SIG-M5 treated with dmso at 0.1 percent for 504 hours (cell line): Measurements from ENCODE around the gene FUT8.
A peak's percentile ranks its signal among the peaks of the same experiment; 100 is the strongest.

Source experiments
- DNase-seq: peaks from one replicate; lab custom pipeline; 2025; ENCODE audit not compliant: unreplicated experiment; lab: John Stamatoyannopoulos, UW

Gene FUT8

GRCh38 chr14:65770681-65771080 is 358.2 kb downstream of the FUT8 start:
- no peak for DNase-seq

GRCh38 chr14:65771271-65771670 is 358.7 kb downstream of the FUT8 start:
- DNase-seq, result no peak

- no peak for DNase-seq
Measured at GRCh38 chr14:65772466-65772865, 359.9 kb downstream of the FUT8 start.

- peak; percentile 47 for DNase-seq
Measured at GRCh38 chr14:65772921-65773574, 360.5 kb downstream of the FUT8 start.

- no peak for DNase-seq
Measured at GRCh38 chr14:65774041-65774440, 361.5 kb downstream of the FUT8 start.

GRCh38 chr14:65776193-65776852 is 363.8 kb downstream of the FUT8 start:
- DNase-seq, result no peak

GRCh38 chr14:65780566-65780965 is 368.0 kb downstream of the FUT8 start:
- DNase-seq, result no peak

GRCh38 chr14:65783101-65783500 is 370.6 kb downstream of the FUT8 start:
- DNase-seq, result no peak

- no peak for DNase-seq
Measured at GRCh38 chr14:65783576-65783975, 371.0 kb downstream of the FUT8 start.

GRCh38 chr14:65784574-65784973 is 372.0 kb downstream of the FUT8 start:
- DNase-seq, result no peak

- no peak for DNase-seq
Measured at GRCh38 chr14:65787461-65787860, 374.9 kb downstream of the FUT8 start.

GRCh38 chr14:65788876-65789275 is 376.3 kb downstream of the FUT8 start:
- DNase-seq, result no peak

GRCh38 chr14:65789363-65789762 is 376.8 kb downstream of the FUT8 start:
- DNase-seq, result no peak

- DNase-seq, result no peak
Measured at GRCh38 chr14:65790172-65790815, 377.8 kb downstream of the FUT8 start.

- no peak for DNase-seq
Measured at GRCh38 chr14:65791191-65791981, 378.9 kb downstream of the FUT8 start.

- no peak for DNase-seq
Measured at GRCh38 chr14:65792208-65792905, 379.8 kb downstream of the FUT8 start.
